ENCODE measurements around the gene TMEM91.

TMEM91 gene

DNA sequence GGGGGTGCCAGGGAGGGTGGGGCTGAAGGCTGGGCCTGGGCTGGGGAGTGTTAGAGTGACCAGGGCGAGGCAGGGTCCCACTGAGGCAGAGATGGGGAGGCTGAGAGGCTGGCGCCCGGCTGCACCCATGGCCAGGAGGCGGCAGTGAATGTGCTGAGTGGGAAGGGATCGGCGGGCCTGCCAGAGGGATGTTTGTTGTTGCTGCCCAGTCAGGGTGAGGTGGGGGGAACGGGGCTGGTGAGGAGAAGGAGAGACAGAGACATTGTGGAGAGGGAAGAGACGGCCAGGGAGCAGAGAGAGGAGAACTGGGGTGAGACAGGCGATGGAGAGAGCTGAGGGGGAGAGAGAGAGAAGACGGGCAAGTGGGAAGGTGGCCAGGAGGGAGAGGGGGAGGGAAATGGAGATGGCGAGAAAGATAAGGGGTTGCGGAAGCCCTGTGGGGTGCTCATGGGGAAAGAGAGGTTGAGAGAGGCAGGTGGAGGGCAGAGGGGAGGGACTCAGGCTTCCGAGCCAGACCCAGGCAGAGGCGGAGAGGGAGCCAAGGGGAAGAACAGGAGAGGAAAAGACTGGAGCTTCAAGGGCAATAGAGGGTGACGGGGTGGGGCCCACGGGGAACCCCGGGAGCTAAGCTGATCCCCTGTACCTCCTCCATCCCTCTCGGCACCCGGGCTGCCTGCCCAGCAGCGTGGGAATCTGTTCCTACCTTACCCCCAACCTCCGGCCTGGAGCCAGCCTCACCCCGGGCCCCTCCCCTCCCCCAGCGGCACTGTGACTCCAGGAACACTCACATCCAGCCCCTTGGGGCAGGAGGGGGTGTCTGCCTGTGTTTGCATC, 51.5 kb downstream of the TMEM91 start:
- DNase-seq (ENCODE audit: low spot score), result no peak
- FAIRE-seq, result no peak

DNA sequence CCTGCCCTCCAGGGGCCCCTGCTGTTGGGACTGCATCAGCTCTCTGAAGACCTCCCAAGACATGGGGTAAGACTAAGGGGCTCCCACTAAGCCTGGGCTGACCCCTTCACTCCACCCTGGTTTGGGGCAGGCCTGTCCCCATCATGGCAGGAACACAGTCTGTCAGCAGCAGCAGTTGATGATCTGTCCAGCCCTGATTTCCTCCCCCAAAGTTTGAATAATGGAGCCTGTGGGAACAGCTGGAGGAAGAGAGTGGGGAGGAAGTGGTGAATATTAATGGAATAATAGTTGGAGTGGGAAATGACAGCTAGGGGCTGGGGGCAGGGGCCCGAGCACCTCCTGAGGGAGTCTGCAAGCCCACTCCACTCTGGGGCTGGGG, 52.1 kb downstream of the TMEM91 start:
- DNase-seq (ENCODE audit: low spot score) (no peak), FAIRE-seq (no peak)

DNA sequence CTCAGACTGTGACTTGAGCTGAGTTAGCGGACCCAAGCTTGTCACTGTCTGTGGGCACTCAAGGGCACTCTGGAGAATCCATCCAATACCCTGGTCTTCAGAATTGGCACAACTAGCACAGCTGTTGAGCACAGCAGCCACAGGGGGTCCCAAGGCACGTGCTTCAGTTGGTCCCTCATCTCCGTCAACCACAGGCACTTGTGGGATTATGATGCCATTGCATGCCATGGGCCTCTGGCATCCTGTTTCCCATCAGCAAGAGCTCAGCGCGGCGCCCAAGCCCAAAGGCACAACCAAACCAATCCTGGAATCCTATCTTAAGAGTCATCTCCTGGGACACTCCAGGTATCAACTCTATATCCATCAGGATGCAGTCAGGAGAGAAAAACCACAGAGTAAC, 54.6 kb downstream of the TMEM91 start:
- DNase-seq (ENCODE audit: low spot score), result peak; percentile 7
- no peak for FAIRE-seq

DNA sequence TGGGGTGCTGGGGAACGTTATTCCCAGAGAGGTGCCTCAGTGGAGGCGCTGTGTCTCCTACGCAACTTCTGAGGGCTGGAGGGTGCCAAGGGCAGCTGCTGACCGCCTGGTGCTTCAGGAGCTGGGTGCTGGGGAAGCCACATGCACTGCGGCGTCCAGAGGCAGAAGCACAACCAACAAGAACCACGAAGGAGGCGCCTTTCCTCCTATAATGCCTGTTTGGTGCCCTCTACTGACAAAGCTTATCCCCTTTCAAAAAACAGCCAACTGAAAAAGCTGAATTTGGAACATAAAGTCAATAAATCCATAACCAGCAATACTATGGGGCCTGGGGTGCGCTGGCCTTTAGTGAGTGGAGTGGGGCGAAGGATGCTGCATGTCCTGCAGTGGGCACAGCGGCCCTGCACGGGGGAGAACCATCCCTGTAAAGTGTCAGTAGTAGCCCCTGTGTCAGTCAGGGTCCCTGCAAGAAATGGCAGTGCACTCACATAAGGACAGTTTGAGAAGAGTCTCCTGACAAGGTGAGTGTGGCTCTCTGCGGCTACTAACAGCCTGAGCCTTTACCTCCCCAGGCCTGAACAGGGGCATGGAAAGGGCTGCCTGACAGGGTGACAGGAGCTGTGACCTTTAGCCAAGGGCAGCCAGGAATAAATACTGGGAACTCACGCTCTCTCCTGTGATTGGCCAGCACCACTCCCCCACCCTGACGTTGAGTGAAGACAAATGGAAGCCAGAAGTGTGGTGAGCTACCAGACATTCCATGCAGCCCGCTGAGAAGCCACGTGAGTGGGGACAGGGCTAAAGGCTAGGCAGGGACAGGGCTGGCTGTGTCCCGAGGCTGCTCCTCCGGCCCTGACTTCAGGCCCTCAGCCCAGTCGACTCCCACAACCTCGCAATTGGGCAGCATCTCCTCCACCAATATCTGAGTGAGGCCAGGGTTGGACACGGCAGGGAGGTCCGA, 55.4 kb downstream of the TMEM91 start:
- FAIRE-seq (no peak), DNase-seq (ENCODE audit: low spot score) (no peak)

DNA sequence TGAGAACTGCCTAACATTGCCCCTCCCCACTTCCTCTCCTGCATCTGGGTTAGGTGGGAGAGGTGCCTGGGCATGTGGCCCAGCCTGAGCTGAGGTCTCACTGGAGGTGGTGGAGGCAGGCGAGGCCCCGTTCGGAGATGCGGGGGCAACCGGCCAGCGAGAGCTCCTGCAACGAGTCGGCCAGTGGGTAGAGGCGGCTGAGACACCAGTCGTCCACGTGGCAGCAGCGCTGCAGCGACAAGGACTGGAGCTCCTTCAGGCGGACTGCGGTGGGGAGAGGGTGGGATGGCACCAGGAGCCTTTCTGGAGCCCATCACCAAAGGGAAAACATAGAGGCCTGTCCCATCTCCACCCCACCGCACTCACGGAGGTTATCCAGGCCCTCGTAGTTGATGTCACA, 56.8 kb downstream of the TMEM91 start:
- no peak for DNase-seq (ENCODE audit: low spot score)
- no peak for FAIRE-seq
